OCI-LY3 (cell line): Measurements from ENCODE around the gene TNS2.
"Not testable (repeated sequence)": the region's sequence is repeated elsewhere in the genome, so short reads cannot be mapped to it uniquely, and the experiment has no call there.

ENCODE experiments used
- H2AFZ ChIP-seq: fragments of 200-600, 300-600 bp; shearing (Covaris generic); 2 replicates; pipeline ENCODE4 v1.6.0; 2014; ENCODE audit warnings: antibody characterized with exemption, low read depth, low read length
- H3K27ac ChIP-seq: fragments of 200-600, 300-600 bp; sonication (generic); 2 replicates; pipeline ENCODE4 v1.5.1; 2014; ENCODE audit warnings: mild to moderate bottlenecking, low read length, moderate library complexity, mixed read lengths
- H3K27me3 ChIP-seq: fragments of 200-600, 300-600 bp; sonication (generic); 2 replicates; pipeline ENCODE4 v1.6.1; 2014; ENCODE audit warnings: low read depth, low read length, mixed read lengths
- H3K36me3 ChIP-seq: fragments of 200-600, 300-600 bp; sonication (generic); replicated peaks from 2 replicates; pipeline ENCODE3; 2014; ENCODE audit warnings: low read depth, low read length, mixed read lengths
- H3K4me1 ChIP-seq: fragments of 300-600, 200-600 bp; sonication (generic); 2 replicates; pipeline ENCODE4 v1.6.1; 2014; ENCODE audit warnings: low read length, mixed read lengths
- H3K4me2 ChIP-seq: fragments of 200-600, 300-600 bp; sonication (generic); 2 replicates; pipeline ENCODE4 v1.6.1; 2014; ENCODE audit warnings: low read length, mixed read lengths
- H3K4me3 ChIP-seq: fragments of 300-600, 200-600 bp; sonication (generic); 2 replicates; pipeline ENCODE4 v1.5.1; 2014; ENCODE audit warnings: antibody characterized with exemption, mild to moderate bottlenecking, low read length, moderate library complexity
- H3K79me2 ChIP-seq: fragments of 300-600, 200-600 bp; shearing (Covaris generic); 2 replicates; pipeline ENCODE4 v1.6.1; 2014; ENCODE audit warnings: mild to moderate bottlenecking, low read length, mixed read lengths
- H3K9ac ChIP-seq: fragments of 300-600, 200-600 bp; shearing (Covaris generic); 2 replicates; pipeline ENCODE4 v1.6.0; 2014; ENCODE audit warnings: mild to moderate bottlenecking, low read length, moderate library complexity
- H3K9me3 ChIP-seq: fragments of 200-600, 300-600 bp; shearing (Covaris generic); 2 replicates; pipeline ENCODE4 v1.6.1; 2014; ENCODE audit warnings: low read length, mixed read lengths; ENCODE audit not compliant: insufficient read depth
- H4K20me1 ChIP-seq: fragments of 200-600, 300-600 bp; sonication (generic); 2 replicates; pipeline ENCODE4 v1.6.1; 2016; ENCODE audit warnings: low read length, mixed read lengths; ENCODE audit not compliant: insufficient read depth
- EZH2phosphoT487 ChIP-seq: fragments of 200-600 bp; shearing (Covaris generic); IDR thresholded peaks from 2 replicates; pipeline ENCODE4 v1.6.1; 2018; ENCODE audit warnings: antibody characterized with exemption, mixed run types, low read depth
- TF ChIP-seq, protein P1 (sequence below): fragments of 200-600, 300-600 bp; sonication (generic); IDR thresholded peaks from 2 replicates; pipeline ENCODE4 v1.5.1; 2014; ENCODE audit warnings: antibody characterized with exemption, low read length, low read depth

The TNS2 gene

DNA sequence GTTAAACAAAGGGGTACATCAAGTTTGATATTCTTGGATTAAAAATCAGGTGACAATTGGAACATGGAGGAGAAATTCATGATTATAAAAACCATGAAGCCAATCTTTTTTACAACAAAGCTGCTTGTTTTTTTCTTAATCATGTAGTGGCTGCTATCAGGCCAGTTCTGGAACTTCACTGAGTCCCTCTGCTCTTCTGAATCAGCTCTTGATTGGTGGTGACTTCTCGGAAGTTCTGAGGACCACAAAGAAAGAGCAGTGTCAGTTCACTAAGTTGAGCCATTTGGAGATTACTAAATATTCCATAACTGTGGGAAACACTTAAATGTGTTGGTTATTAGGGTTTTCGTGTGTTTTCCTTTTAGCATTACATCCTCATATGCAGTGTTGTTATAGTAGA, 35.2 kb upstream of the TNS2 start:
- no peak overlapping the region for H3K27ac ChIP-seq
- H3K4me3 ChIP-seq = no peak overlapping the region
- H3K27me3 ChIP-seq = no peaks in the 10 kb centered on the region
- peaks cover 8% of the 10 kb centered on the region; the same call in 1 of the 2 replicates for H3K4me1 ChIP-seq
- no peak overlapping the region for H3K4me2 ChIP-seq
- H3K36me3 ChIP-seq = peaks cover 58% of the 10 kb centered on the region
- peaks cover 75% of the 10 kb centered on the region for H4K20me1 ChIP-seq
- TF ChIP-seq, protein P1, sequence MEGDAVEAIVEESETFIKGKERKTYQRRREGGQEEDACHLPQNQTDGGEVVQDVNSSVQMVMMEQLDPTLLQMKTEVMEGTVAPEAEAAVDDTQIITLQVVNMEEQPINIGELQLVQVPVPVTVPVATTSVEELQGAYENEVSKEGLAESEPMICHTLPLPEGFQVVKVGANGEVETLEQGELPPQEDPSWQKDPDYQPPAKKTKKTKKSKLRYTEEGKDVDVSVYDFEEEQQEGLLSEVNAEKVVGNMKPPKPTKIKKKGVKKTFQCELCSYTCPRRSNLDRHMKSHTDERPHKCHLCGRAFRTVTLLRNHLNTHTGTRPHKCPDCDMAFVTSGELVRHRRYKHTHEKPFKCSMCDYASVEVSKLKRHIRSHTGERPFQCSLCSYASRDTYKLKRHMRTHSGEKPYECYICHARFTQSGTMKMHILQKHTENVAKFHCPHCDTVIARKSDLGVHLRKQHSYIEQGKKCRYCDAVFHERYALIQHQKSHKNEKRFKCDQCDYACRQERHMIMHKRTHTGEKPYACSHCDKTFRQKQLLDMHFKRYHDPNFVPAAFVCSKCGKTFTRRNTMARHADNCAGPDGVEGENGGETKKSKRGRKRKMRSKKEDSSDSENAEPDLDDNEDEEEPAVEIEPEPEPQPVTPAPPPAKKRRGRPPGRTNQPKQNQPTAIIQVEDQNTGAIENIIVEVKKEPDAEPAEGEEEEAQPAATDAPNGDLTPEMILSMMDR = no peak
- no peak for TF ChIP-seq EZH2phosphoT487
- no peak overlapping the region for H2AFZ ChIP-seq
- H3K79me2 ChIP-seq = peaks cover 90% of the 10 kb centered on the region
- H3K9me3 ChIP-seq = no peaks in the 10 kb centered on the region
- H3K9ac ChIP-seq = no peak overlapping the region

- Histone ChIP-seq H3K27me3 (no peaks in the 10 kb centered on the region), H4K20me1 (no peaks in the 10 kb centered on the region; the same call in 1 of the 2 replicates), H3K36me3 (peaks cover 64% of the 10 kb centered on the region), H2AFZ (no peak overlapping the region), H3K79me2 (peaks cover 14% of the 10 kb centered on the region), H3K4me3 (no peak overlapping the region), H3K9ac (no peak overlapping the region), H3K4me1 (no peaks in the 10 kb centered on the region), H3K4me2 (no peak overlapping the region), H3K27ac (no peak overlapping the region), H3K9me3 (no peaks in the 10 kb centered on the region)
- TF ChIP-seq, protein P1 = no peak
- no peak for TF ChIP-seq EZH2phosphoT487
These were observed 24.6 kb upstream of the TNS2 start for GRCh38 chr12:53025250-53025649.

DNA sequence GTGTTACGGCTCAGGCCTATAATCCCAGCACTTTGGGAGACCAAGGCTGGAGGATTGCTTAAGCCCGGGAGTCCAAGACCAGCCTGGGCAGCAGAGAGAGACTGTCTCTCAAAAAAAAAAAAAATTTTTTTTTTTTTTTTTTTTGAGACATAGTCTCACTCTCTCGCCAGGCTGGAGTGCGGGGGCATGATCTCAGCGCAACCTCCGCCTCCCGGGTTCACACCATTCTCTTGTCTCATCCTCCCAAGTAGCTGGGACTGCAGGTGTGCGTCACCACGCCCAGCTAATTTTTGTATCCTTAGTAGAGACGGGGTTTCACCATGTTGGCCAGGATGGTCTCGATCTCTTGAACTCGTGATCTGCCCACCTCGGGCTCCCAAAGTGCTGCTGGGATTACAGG, 22.9 kb upstream of the TNS2 start:
- not testable (repeated sequence) for H3K4me1 ChIP-seq, H3K27me3 ChIP-seq, H4K20me1 ChIP-seq, H3K4me3 ChIP-seq, H2AFZ ChIP-seq, H3K27ac ChIP-seq, H3K4me2 ChIP-seq, H3K9me3 ChIP-seq, H3K9ac ChIP-seq
- Histone ChIP-seq H3K36me3 (peaks cover 61% of the 10 kb centered on the region), H3K79me2 (peaks cover 12% of the 10 kb centered on the region)

- Histone ChIP-seq H3K36me3 (peaks cover 50% of the 10 kb centered on the region), H4K20me1 (peaks cover 17% of the 10 kb centered on the region), H3K4me1 (no peaks in the 10 kb centered on the region), H3K79me2 (peaks cover 5% of the 10 kb centered on the region; the same call in 1 of the 2 replicates), H2AFZ (no peak overlapping the region), H3K27ac (no peak overlapping the region), H3K4me2 (no peak overlapping the region), H3K9ac (no peak overlapping the region), H3K4me3 (no peak overlapping the region), H3K27me3 (no peaks in the 10 kb centered on the region), H3K9me3 (no peaks in the 10 kb centered on the region)
- TF ChIP-seq EZH2phosphoT487 = no peak
- TF ChIP-seq, protein P1 = no peak
These were observed 18.2 kb upstream of the TNS2 start for GRCh38 chr12:53031616-53032015.

GRCh38 chr12:53033832-53034231, 16.0 kb upstream of the TNS2 start:
- H3K9me3 ChIP-seq, H3K79me2 ChIP-seq, H3K4me3 ChIP-seq, H3K4me1 ChIP-seq, H2AFZ ChIP-seq, H3K4me2 ChIP-seq, H3K27me3 ChIP-seq, H3K9ac ChIP-seq, H3K27ac ChIP-seq: not testable (repeated sequence)
- Histone ChIP-seq H3K36me3 (peaks cover 56% of the 10 kb centered on the region), H4K20me1 (peaks cover 19% of the 10 kb centered on the region)
